Neural crest cell (in vitro differentiated cells): ENCODE data around the gene PCDHGA12. TPM values are rescaled to one million over a fixed set of nuclear protein-coding genes. Genes with fewer than 3 reads are reported as not detected.
"Not testable (repeated sequence)": the region's sequence is repeated elsewhere in the genome, so short reads cannot be mapped to it uniquely, and the experiment has no call there.

Experiments used
- DNase-seq: peaks from one replicate; pipeline ENCODE4 v3.0.0; 2021; ENCODE audit warnings: low read depth, mixed read lengths, low spot score
- H3K27ac Mint-ChIP-seq: one replicate; pipeline ENCODE4 v1.8.0; 2021; ENCODE audit warnings: mild to moderate bottlenecking, mixed read lengths; ENCODE audit not compliant: unreplicated experiment
- H3K27me3 Mint-ChIP-seq: 2 replicates; pipeline ENCODE4 v1.8.0; 2021; ENCODE audit warnings: low read depth, mild to moderate bottlenecking, mixed read lengths
- H3K36me3 Mint-ChIP-seq: 2 replicates; pipeline ENCODE4 v1.8.0; 2021; ENCODE audit warnings: low read depth, mild to moderate bottlenecking, mixed read lengths
- H3K4me1 Mint-ChIP-seq: 2 replicates; pipeline ENCODE4 v1.8.0; 2021; ENCODE audit warnings: mixed read lengths
- H3K4me3 Mint-ChIP-seq: one replicate; pipeline ENCODE4 v1.8.0; 2021; ENCODE audit warnings: mild to moderate bottlenecking, mixed read lengths
- H3K9me3 Mint-ChIP-seq: 2 replicates; pipeline ENCODE4 v1.8.0; 2021; ENCODE audit warnings: mixed read lengths
- total RNA-seq: library from RNA; stranded (reverse); gene quantifications from 2 replicates; pipeline ENCODE4 v1.2.1, GENCODE V29; 2021
- TF ChIP-seq, protein P1 (sequence below): fragments of 200-600 bp; sonication (generic); conservative IDR thresholded peaks from 2 replicates; pipeline ENCODE4 v1.5.0; 2021; ENCODE audit warnings: antibody characterized with exemption, mild to moderate bottlenecking

PCDHGA12 gene
- total RNA-seq, 1 donor from 2014 or later: 1.5 TPM

DNA sequence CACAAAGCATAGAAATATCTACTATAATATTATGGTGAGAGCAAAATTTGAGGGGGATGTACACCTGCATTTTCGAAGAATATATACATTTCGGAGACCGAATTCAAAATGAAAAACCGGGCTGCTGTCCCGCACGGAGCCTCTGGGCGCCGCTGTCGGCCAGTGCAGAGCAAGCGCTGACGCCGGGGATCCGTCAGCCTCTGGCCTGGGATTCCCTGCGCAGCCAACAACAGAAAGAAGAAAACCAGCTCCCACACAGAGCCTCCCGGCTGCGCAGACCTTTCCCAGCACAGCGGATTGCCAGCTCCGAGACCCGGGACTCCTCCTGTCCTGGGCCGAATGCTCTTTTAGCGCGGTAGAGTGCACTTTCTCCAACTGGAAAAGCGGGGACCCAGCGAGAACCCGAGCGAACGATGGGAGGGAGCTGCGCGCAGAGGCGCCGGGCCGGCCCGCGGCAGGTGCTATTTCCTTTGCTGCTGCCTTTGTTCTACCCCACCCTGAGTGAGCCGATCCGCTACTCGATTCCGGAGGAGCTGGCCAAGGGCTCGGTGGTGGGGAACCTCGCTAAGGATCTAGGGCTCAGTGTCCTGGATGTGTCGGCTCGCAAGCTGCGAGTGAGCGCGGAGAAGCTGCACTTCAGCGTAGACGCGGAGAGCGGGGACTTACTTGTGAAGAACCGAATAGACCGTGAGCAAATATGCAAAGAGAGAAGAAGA is 22.4 kb upstream of the PCDHGA12 start, which contains the start of gene PCDHGB6:
TSS of gene PCDHGB6 (plus strand) at position 232 of the 716 bp plus-strand sequence. CDS start at position 414, 182 bp downstream.
- DNase-seq: peak; percentile 81
- TF ChIP-seq, protein P1, sequence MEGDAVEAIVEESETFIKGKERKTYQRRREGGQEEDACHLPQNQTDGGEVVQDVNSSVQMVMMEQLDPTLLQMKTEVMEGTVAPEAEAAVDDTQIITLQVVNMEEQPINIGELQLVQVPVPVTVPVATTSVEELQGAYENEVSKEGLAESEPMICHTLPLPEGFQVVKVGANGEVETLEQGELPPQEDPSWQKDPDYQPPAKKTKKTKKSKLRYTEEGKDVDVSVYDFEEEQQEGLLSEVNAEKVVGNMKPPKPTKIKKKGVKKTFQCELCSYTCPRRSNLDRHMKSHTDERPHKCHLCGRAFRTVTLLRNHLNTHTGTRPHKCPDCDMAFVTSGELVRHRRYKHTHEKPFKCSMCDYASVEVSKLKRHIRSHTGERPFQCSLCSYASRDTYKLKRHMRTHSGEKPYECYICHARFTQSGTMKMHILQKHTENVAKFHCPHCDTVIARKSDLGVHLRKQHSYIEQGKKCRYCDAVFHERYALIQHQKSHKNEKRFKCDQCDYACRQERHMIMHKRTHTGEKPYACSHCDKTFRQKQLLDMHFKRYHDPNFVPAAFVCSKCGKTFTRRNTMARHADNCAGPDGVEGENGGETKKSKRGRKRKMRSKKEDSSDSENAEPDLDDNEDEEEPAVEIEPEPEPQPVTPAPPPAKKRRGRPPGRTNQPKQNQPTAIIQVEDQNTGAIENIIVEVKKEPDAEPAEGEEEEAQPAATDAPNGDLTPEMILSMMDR: peak; percentile 82
- Mint-ChIP-seq H3K36me3 (peaks cover 49% of the 10 kb centered on the region), H3K27me3 (peaks cover 16% of the 10 kb centered on the region), H3K9me3 (peaks cover 34% of the 10 kb centered on the region), H3K4me1 (peaks cover 30% of the 10 kb centered on the region), H3K27ac (peak within 1 kb of the TSS; percentile 97), H3K4me3 (peak within 1 kb of the TSS; percentile 91)

DNA sequence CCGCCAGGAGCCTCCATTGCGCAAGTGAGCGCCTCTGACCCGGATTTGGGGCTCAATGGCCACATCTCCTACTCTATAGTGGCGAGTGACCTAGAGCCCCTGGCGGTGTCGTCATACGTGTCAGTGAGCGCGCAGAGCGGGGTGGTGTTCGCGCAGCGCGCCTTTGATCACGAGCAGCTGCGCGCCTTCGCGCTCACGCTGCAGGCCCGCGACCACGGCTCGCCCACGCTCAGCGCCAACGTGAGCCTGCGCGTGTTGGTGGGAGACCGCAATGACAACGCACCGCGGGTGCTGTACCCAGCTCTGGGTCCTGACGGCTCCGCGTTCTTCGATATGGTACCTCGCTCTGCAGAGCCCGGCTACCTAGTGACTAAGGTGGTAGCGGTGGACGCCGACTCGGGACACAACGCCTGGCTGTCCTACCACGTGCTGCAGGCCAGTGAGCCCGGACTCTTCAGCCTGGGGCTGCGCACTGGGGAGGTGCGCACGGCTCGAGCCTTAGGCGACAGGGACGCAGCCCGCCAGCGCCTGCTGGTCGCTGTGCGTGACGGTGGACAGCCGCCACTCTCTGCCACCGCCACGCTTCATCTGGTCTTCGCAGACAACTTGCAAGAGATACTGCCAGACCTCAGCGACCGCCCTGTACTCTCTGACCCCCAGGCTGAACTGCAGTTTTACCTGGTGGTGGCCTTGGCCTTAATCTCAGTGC is 20.6 kb upstream of the PCDHGA12 start:
- H3K4me1 Mint-ChIP-seq: peaks cover 44% of the 10 kb centered on the region
- peaks cover 33% of the 10 kb centered on the region for H3K9me3 Mint-ChIP-seq
- H3K4me3 Mint-ChIP-seq: peak overlapping the region; percentile 81
- peaks cover 22% of the 10 kb centered on the region for H3K27me3 Mint-ChIP-seq
- H3K36me3 Mint-ChIP-seq: peaks cover 62% of the 10 kb centered on the region
- DNase-seq: no peak
- TF ChIP-seq, protein P1: no peak
- H3K27ac Mint-ChIP-seq: no peak overlapping the region

DNA sequence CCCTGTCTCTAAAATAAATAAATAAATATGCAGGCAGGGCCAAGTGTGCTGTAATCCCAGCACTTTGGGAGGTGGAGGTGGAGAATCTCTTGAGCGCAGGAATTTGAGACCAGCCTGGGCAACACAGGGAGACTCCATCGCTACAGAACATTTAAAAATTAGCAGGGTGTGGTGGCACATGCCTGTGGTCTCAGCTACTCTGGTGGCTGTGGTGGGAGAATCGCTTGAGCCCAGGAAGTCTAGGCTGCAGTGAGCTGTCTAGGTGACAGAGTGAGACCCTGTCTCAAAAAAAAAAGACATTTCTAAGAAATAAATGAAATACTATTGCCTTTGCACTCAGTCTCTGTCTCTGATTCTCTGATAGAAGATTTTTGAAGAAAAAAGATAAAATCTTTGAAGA is 18.7 kb upstream of the PCDHGA12 start:
- peak overlapping the region; percentile 31 for H3K4me3 Mint-ChIP-seq
- H3K36me3 Mint-ChIP-seq: peaks cover 69% of the 10 kb centered on the region
- peaks cover 22% of the 10 kb centered on the region for H3K27me3 Mint-ChIP-seq
- H3K27ac Mint-ChIP-seq: no peak overlapping the region
- H3K9me3 Mint-ChIP-seq: peaks cover 32% of the 10 kb centered on the region
- peaks cover 44% of the 10 kb centered on the region for H3K4me1 Mint-ChIP-seq
- DNase-seq: no peak
- TF ChIP-seq, protein P1: no peak

DNA sequence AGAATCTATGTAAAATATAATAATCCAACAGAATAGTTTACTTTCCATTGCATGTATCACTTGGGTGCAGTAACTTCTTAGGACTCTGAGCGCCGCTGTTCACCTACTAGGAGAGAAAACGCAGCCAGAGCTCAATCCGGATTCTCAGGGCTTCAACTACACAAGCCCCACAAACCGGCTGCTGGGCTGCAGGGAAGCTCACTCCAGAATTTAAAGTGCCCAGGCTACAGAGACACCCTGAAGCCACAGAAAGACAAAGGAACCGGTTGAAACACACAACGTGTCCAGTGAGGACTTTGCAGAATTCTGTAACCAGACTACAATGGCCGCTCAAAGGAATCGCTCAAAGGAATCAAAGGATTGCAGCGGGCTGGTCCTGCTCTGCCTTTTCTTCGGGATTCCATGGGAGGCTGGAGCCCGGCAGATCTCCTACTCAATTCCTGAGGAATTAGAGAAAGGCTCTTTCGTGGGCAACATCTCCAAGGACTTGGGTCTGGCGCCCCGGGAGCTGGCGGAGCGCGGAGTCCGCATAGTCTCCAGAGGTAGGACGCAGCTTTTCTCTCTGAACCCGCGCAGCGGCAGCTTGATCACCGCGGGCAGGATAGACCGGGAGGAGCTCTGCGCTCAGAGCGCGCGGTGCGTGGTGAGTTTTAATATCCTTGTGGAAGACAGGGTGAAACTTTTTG is 17.3 kb upstream of the PCDHGA12 start, which contains the start of gene PCDHGA10:
TSS of gene PCDHGA10 (plus strand) at position 134 of the 686 bp plus-strand sequence. CDS start at position 323, 189 bp downstream.
- peak within 1 kb of the TSS; percentile 94 for H3K4me3 Mint-ChIP-seq
- peak; percentile 37 for DNase-seq
- H3K27ac Mint-ChIP-seq: peak within 1 kb of the TSS; percentile 75
- TF ChIP-seq, protein P1: peak; percentile 76
- peaks cover 73% of the 10 kb centered on the region for H3K36me3 Mint-ChIP-seq
- peaks cover 22% of the 10 kb centered on the region for H3K27me3 Mint-ChIP-seq
- peaks cover 38% of the 10 kb centered on the region for H3K4me1 Mint-ChIP-seq
- peaks cover 34% of the 10 kb centered on the region for H3K9me3 Mint-ChIP-seq

DNA sequence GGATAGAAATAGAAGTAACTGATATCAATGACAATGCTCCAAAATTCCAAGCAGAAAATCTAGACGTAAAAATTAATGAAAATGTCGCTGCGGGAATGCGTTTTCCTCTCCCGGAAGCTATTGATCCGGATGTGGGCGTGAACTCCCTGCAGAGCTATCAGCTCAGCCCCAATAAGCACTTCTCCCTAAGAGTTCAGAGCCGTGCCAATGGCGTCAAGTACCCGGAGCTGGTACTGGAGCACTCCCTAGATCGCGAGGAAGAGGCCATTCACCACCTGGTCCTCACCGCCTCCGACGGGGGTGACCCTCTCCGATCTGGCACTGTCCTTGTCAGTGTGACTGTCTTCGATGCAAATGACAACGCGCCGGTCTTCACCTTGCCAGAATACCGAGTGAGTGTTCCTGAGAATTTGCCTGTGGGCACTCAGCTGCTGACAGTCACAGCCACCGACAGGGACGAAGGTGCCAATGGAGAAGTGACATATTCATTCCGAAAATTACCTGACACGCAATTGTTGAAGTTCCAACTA is 16.7 kb upstream of the PCDHGA12 start:
- peak overlapping the region; percentile 75 for H3K27ac Mint-ChIP-seq
- peaks cover 36% of the 10 kb centered on the region for H3K9me3 Mint-ChIP-seq
- peak overlapping the region; percentile 94 for H3K4me3 Mint-ChIP-seq
- H3K36me3 Mint-ChIP-seq: peaks cover 73% of the 10 kb centered on the region
- H3K27me3 Mint-ChIP-seq: peaks cover 22% of the 10 kb centered on the region
- DNase-seq: no peak
- H3K4me1 Mint-ChIP-seq: peaks cover 33% of the 10 kb centered on the region
- TF ChIP-seq, protein P1: no peak

DNA sequence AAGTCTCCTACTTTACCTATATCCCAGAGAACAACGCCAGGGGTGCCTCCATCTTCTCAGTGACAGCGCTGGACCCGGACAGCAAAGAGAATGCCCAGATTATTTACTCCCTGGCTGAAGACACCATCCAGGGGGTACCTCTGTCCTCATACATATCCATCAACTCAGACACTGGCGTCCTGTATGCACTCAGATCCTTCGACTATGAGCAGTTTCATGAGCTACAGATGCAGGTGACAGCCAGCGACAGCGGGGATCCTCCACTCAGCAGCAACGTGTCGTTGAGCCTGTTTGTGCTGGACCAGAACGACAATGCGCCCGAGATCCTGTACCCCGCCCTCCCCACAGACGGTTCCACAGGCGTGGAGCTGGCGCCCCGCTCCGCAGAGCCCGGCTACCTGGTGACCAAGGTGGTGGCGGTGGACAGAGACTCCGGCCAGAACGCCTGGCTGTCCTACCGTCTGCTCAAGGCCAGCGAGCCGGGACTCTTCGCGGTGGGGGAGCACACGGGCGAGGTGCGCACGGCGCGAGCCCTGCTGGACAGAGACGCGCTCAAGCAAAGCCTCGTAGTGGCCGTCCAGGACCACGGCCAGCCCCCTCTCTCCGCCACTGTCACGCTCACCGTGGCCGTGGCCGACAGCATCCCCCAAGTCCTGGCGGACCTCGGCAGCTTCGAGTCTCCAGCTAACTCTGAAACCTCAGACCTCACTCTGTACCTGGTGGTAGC is 15.6 kb upstream of the PCDHGA12 start:
- not testable (repeated sequence) for DNase-seq, H3K27ac Mint-ChIP-seq
- H3K27me3 Mint-ChIP-seq: peaks cover 21% of the 10 kb centered on the region
- H3K4me1 Mint-ChIP-seq: peaks cover 28% of the 10 kb centered on the region
- peak overlapping the region; percentile 79 for H3K4me3 Mint-ChIP-seq
- peaks cover 70% of the 10 kb centered on the region for H3K36me3 Mint-ChIP-seq
- peaks cover 35% of the 10 kb centered on the region for H3K9me3 Mint-ChIP-seq

DNA sequence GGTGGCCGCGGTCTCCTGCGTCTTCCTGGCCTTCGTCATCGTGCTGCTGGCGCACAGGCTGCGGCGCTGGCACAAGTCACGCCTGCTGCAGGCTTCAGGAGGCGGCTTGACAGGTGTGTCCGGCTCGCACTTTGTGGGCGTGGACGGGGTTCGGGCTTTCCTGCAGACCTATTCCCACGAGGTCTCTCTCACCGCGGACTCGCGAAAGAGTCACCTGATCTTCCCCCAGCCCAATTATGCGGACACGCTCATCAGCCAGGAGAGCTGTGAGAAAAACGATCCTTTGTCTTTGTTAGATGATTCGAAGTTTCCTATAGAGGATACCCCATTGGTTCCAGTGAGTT is 15.1 kb upstream of the PCDHGA12 start:
- not testable (repeated sequence) for H3K27ac Mint-ChIP-seq, DNase-seq
- Mint-ChIP-seq H3K27me3 (peaks cover 19% of the 10 kb centered on the region), H3K4me1 (peaks cover 26% of the 10 kb centered on the region), H3K36me3 (peaks cover 72% of the 10 kb centered on the region), H3K9me3 (peaks cover 36% of the 10 kb centered on the region), H3K4me3 (peak overlapping the region; percentile 66)
